H9 (cell line): Measurements from ENCODE around the gene LAIR2. TPM values are rescaled to one million over a fixed set of nuclear protein-coding genes. Genes with fewer than 3 reads are reported as not detected.

Source experiments
- DNase-seq: peaks from one replicate; pipeline ENCODE4 v3.0.0-alpha.2; 2017
- H2AFZ ChIP-seq: one replicate; pipeline ENCODE4 v1.6.1; 2013; ENCODE audit warnings: mild to moderate bottlenecking, low read length, control low read depth, moderate library complexity
- H2AK5ac ChIP-seq: 2 replicates; pipeline ENCODE4 v1.6.1; 2013; ENCODE audit warnings: low read length, control low read depth, mixed read lengths; ENCODE audit not compliant: insufficient read length
- H2BK120ac ChIP-seq: one replicate; pipeline ENCODE4 v1.6.1; 2013; ENCODE audit warnings: low read depth, mild to moderate bottlenecking, low read length, control low read depth, inconsistent platforms; ENCODE audit not compliant: poor library complexity, severe bottlenecking
- H2BK12ac ChIP-seq: 2 replicates; pipeline ENCODE4 v1.6.1; 2013; ENCODE audit warnings: low read length, control low read depth, mixed read lengths, low read depth; ENCODE audit not compliant: insufficient read length
- H2BK15ac ChIP-seq: 2 replicates; pipeline ENCODE4 v1.6.1; 2013; ENCODE audit warnings: low read depth, low read length, control low read depth
- H2BK20ac ChIP-seq: one replicate; pipeline ENCODE4 v1.6.1; 2013; ENCODE audit warnings: low read depth, mild to moderate bottlenecking, low read length, control low read depth, inconsistent platforms; ENCODE audit not compliant: poor library complexity, severe bottlenecking
- H2BK5ac ChIP-seq: 2 replicates; pipeline ENCODE4 v1.6.1; 2013; ENCODE audit warnings: low read length, control low read depth, mixed read lengths; ENCODE audit not compliant: insufficient read length
- H3K14ac ChIP-seq: 2 replicates; pipeline ENCODE4 v1.6.1; 2013; ENCODE audit warnings: low read length, control low read depth; ENCODE audit not compliant: insufficient read depth
- H3K18ac ChIP-seq: 2 replicates; pipeline ENCODE4 v1.6.1; 2013; ENCODE audit warnings: low read depth, mild to moderate bottlenecking, mixed read lengths, low read length, control low read depth; ENCODE audit not compliant: insufficient read length
- H3K23ac ChIP-seq: 2 replicates; pipeline ENCODE4 v1.6.1; 2013; ENCODE audit warnings: low read length, control low read depth, mixed read lengths, low read depth; ENCODE audit not compliant: insufficient read length
- H3K23me2 ChIP-seq: 2 replicates; pipeline ENCODE4 v1.6.1; 2013; ENCODE audit warnings: low read depth, mild to moderate bottlenecking, mixed read lengths, low read length, control low read depth; ENCODE audit not compliant: insufficient read length, poor library complexity, severe bottlenecking
- H3K27ac ChIP-seq: 2 replicates; pipeline ENCODE4 v1.5.1; 2013; ENCODE audit warnings: low read length, control low read depth, mixed read lengths, low read depth; ENCODE audit not compliant: insufficient read length
- H3K27me3 ChIP-seq: 2 replicates; pipeline ENCODE4 v1.6.1; 2013; ENCODE audit warnings: low read length, control low read depth, inconsistent platforms; ENCODE audit not compliant: insufficient read depth
- H3K4ac ChIP-seq: 2 replicates; pipeline ENCODE4 v1.6.1; 2013; ENCODE audit warnings: low read depth, mild to moderate bottlenecking, control low read depth, inconsistent platforms, low read length, moderate library complexity
- H3K4me1 ChIP-seq: 2 replicates; pipeline ENCODE4 v1.6.1; 2013; ENCODE audit warnings: low read length, control low read depth, inconsistent platforms; ENCODE audit not compliant: insufficient read depth
- H3K4me2 ChIP-seq: 2 replicates; pipeline ENCODE4 v1.6.1; 2013; ENCODE audit warnings: low read length, control low read depth, mixed read lengths; ENCODE audit not compliant: insufficient read length, insufficient read depth
- H3K56ac ChIP-seq: 2 replicates; pipeline ENCODE4 v1.6.1; 2013; ENCODE audit warnings: low read depth, mild to moderate bottlenecking, mixed read lengths, low read length, control low read depth; ENCODE audit not compliant: insufficient read length
- H3K79me1 ChIP-seq: 2 replicates; pipeline ENCODE4 v1.6.1; 2013; ENCODE audit warnings: low read depth, mild to moderate bottlenecking, moderate library complexity, low read length, control low read depth, inconsistent platforms; ENCODE audit not compliant: insufficient read depth, poor library complexity, severe bottlenecking
- H3K79me2 ChIP-seq: 2 replicates; pipeline ENCODE4 v1.6.1; 2013; ENCODE audit warnings: low read length, control low read depth, inconsistent platforms; ENCODE audit not compliant: insufficient read depth
- H3K9ac ChIP-seq: 2 replicates; pipeline ENCODE4 v1.6.1; 2013; ENCODE audit warnings: low read length, control low read depth, mixed read lengths; ENCODE audit not compliant: insufficient read length; ENCODE audit errors: extremely low read depth
- H3K9me3 ChIP-seq: one replicate; pipeline ENCODE4 v1.6.1; 2013; ENCODE audit warnings: low read depth, low read length, inconsistent platforms; ENCODE audit not compliant: control insufficient read depth
- H3T11ph ChIP-seq: one replicate; pipeline ENCODE4 v1.6.1; 2013; ENCODE audit warnings: mild to moderate bottlenecking, low read length, control low read depth, inconsistent platforms
- H4K20me1 ChIP-seq: one replicate; pipeline ENCODE4 v1.6.1; 2013; ENCODE audit not compliant: control insufficient read depth, insufficient read length, insufficient read depth
- H4K5ac ChIP-seq: 2 replicates; pipeline ENCODE4 v1.6.1; 2013; ENCODE audit warnings: low read depth, mild to moderate bottlenecking, mixed read lengths, low read length, control low read depth; ENCODE audit not compliant: insufficient read length
- H4K8ac ChIP-seq: replicated peaks from 2 replicates; pipeline ENCODE4 v1.6.1; 2013; ENCODE audit warnings: low read length, control low read depth, mixed read lengths, low read depth; ENCODE audit not compliant: insufficient read length
- H4K91ac ChIP-seq: 2 replicates; pipeline ENCODE4 v1.6.1; 2013; ENCODE audit warnings: low read depth, mild to moderate bottlenecking, moderate library complexity, mixed read lengths, low read length, control low read depth; ENCODE audit not compliant: insufficient read length
- H3K27ac Mint-ChIP-seq, 3 experiments: 2 replicates in 2 of 3; 3 replicates in 1 of 3; pipeline ENCODE4 v1.8.0; 2020 to 2021; ENCODE audit warnings: mixed read lengths in 3 of 3, mild to moderate bottlenecking in 1 of 3, moderate library complexity in 1 of 3
- H3K27me3 Mint-ChIP-seq: 2 replicates; pipeline ENCODE4 v1.8.0; 2021; ENCODE audit warnings: low read depth, mild to moderate bottlenecking, moderate library complexity, mixed read lengths
- H3K36me3 Mint-ChIP-seq, 3 experiments: 2 replicates in 2 of 3; 3 replicates in 1 of 3; pipeline ENCODE4 v1.8.0; 2020 to 2021; ENCODE audit warnings: low read depth in 3 of 3, mixed read lengths in 3 of 3; ENCODE audit not compliant: insufficient read depth in 1 of 3
- H3K4me1 Mint-ChIP-seq, 2 experiments: 2 replicates each; pipeline ENCODE4 v1.8.0; 2020; ENCODE audit warnings: mixed read lengths in 2 of 2
- H3K4me3 Mint-ChIP-seq, 2 experiments: 2 replicates in 1 of 2; 3 replicates in 1 of 2; pipeline ENCODE4 v1.8.0; 2020 to 2021; ENCODE audit warnings: mild to moderate bottlenecking in 2 of 2, mixed read lengths in 2 of 2, moderate library complexity in 1 of 2
- H3K9me3 Mint-ChIP-seq, 2 experiments: 2 replicates in 1 of 2; 3 replicates in 1 of 2; pipeline ENCODE4 v1.8.0; 2020; ENCODE audit warnings: mild to moderate bottlenecking in 2 of 2, mixed read lengths in 2 of 2, moderate library complexity in 1 of 2
- CTCF ChIP-seq: fragments of 200-600 bp; sonication (generic); conservative IDR thresholded peaks from 3 replicates; pipeline ENCODE4 v1.8.0; 2021; ENCODE audit warnings: antibody characterized with exemption, mild to moderate bottlenecking
- WGBS: extraction: QIAGEN DNeasy Blood & Tissue Kit; methylation state at CpG from one replicate; pipeline ENCODE4 v1.1.7; 2013; ENCODE audit warnings: missing lambda C conversion rate, low lambda C conversion rate, mixed read lengths; ENCODE audit not compliant: insufficient read length; ENCODE audit errors: extremely low coverage; 5-methylcytosine and 5-hydroxymethylcytosine counted together
- total RNA-seq: library from RNA; stranded (reverse); gene quantifications from 2 replicates; pipeline ENCODE4 v1.2.1, GENCODE V29; 2021

Gene LAIR2
- total RNA-seq, 1 experiment from 2014 or later, result not detected

GRCh38 chr19:54469496-54469934, 33.1 kb upstream of the LAIR2 start:
- H3K23ac ChIP-seq, result no peak overlapping the region
- no peak overlapping the region for H3K14ac ChIP-seq
- no peak for DNase-seq
- H4K91ac ChIP-seq, result no peak overlapping the region
- H3K27ac Mint-ChIP-seq, result no peak overlapping the region
- no peaks in the 10 kb centered on the region for H3K9me3 ChIP-seq
- H3K36me3 Mint-ChIP-seq, result no peaks in the 10 kb centered on the region
- H3T11ph ChIP-seq, result no peak overlapping the region
- H2BK12ac ChIP-seq, result no peak overlapping the region
- H3K27me3 Mint-ChIP-seq, result peaks cover 65% of the 10 kb centered on the region
- H3K79me2 ChIP-seq, result no peaks in the 10 kb centered on the region
- no CpG with 5 or more reads among the region's 8 CpGs for whole genome bisulfite sequencing
- H3K4me1 ChIP-seq, result no peaks in the 10 kb centered on the region
- no peak overlapping the region for H3K4ac ChIP-seq
- H3K27ac ChIP-seq, result no peak overlapping the region
- no peak overlapping the region for H4K5ac ChIP-seq
- H3K4me2 ChIP-seq, result no peak overlapping the region
- H2BK20ac ChIP-seq, result no peak overlapping the region
- H3K18ac ChIP-seq, result no peak overlapping the region
- H3K9me3 Mint-ChIP-seq, result 0 out of 5 replicates have a peak, but pooled peaks cover 0 to 3% of the 10 kb centered on the region in 2 experiments
- H2BK120ac ChIP-seq, result no peak overlapping the region
- TF ChIP-seq CTCF, result no peak
- no peak overlapping the region for H4K8ac ChIP-seq
- H3K9ac ChIP-seq, result no peak overlapping the region
- H3K56ac ChIP-seq, result no peak overlapping the region
- H3K4me3 Mint-ChIP-seq, result no peak overlapping the region; a peak in 2 of 5 replicates
- peaks cover 7% of the 10 kb centered on the region for H3K23me2 ChIP-seq
- H3K27me3 ChIP-seq, result peaks cover 2% of the 10 kb centered on the region; the same call in 1 of the 2 replicates
- H3K4me1 Mint-ChIP-seq, result peaks cover 15 to 25% of the 10 kb centered on the region in 2 experiments
- H2BK15ac ChIP-seq, result no peak overlapping the region
- no peak overlapping the region for H2BK5ac ChIP-seq
- no peak overlapping the region for H2AK5ac ChIP-seq
- no peak overlapping the region for H2AFZ ChIP-seq
- no peaks in the 10 kb centered on the region for H4K20me1 ChIP-seq
- no peaks in the 10 kb centered on the region for H3K79me1 ChIP-seq
